SK-N-MC (cell line): ENCODE measurements around the gene HK2.
"Not testable (repeated sequence)": the region's sequence is repeated elsewhere in the genome, so short reads cannot be mapped to it uniquely, and the experiment has no call there.

Experiments
- DNase-seq: peaks from one replicate; pipeline ENCODE4 v3.0.0-alpha.2; 2011; ENCODE audit warnings: low read depth, low spot score
- H3K27ac ChIP-seq: fragments of 200-600 bp; sonication (generic); 2 replicates; pipeline ENCODE4 v1.5.1; 2016; ENCODE audit warnings: mixed run types
- H3K36me3 ChIP-seq: fragments of 200-600 bp; sonication (generic); 2 replicates; pipeline ENCODE4 v1.6.1; 2017; ENCODE audit warnings: antibody characterized with exemption, low read length, mixed read lengths; ENCODE audit not compliant: insufficient read depth
- H3K4me3 ChIP-seq: fragments of 200-600 bp; sonication (generic); 2 replicates; pipeline ENCODE4 v1.5.1; 2016
- H3K9ac ChIP-seq: fragments of 200-600 bp; sonication (generic); 2 replicates; pipeline ENCODE4 v1.8.0; 2017; ENCODE audit warnings: mixed run types, mixed read lengths; ENCODE audit not compliant: insufficient read length
- H3K9me3 ChIP-seq: fragments of 200-600 bp; sonication (generic); 2 replicates; pipeline ENCODE4 v1.6.1; 2017; ENCODE audit warnings: low read depth, mild to moderate bottlenecking, antibody characterized with exemption, low read length, moderate library complexity, mixed read lengths
- EZH2 ChIP-seq: fragments of 200-600 bp; sonication (generic); IDR thresholded peaks from one replicate; pipeline ENCODE4 v1.6.1; 2017; ENCODE audit warnings: antibody characterized with exemption
- FOXP2 ChIP-seq: optimal IDR thresholded peaks from 2 replicates; pipeline ENCODE3; 2011; ENCODE audit warnings: mild to moderate bottlenecking, moderate library complexity; ENCODE audit not compliant: insufficient read depth; ENCODE audit errors: extremely low read length, control extremely low read depth
- POLR2AphosphoS5 ChIP-seq: IDR thresholded peaks from 2 replicates; pipeline ENCODE4 v1.6.1; 2012; ENCODE audit warnings: mild to moderate bottlenecking, low read depth, low read length, borderline replicate concordance

The HK2 gene

GRCh38 chr2:74854401-74854800, 20.5 kb downstream of the HK2 start:
- TF ChIP-seq POLR2AphosphoS5 (no peak), EZH2 (no peak), FOXP2 (no peak)
- H3K4me3 ChIP-seq, result no peak overlapping the region
- no peak overlapping the region for H3K9ac ChIP-seq
- H3K27ac ChIP-seq, result no peak overlapping the region
- H3K36me3 ChIP-seq, result peaks cover 19% of the 10 kb centered on the region; the same call in 1 of the 2 replicates
- no peaks in the 10 kb centered on the region for H3K9me3 ChIP-seq
- DNase-seq, result no peak

- H3K36me3 ChIP-seq, result peaks cover 19% of the 10 kb centered on the region; the same call in 1 of the 2 replicates
Measured at GRCh38 chr2:74855114-74855707, 21.3 kb downstream of the HK2 start.

GRCh38 chr2:74856004-74856578, 22.2 kb downstream of the HK2 start:
- H3K9me3 ChIP-seq, result no peaks in the 10 kb centered on the region
- no peak overlapping the region for H3K9ac ChIP-seq
- H3K27ac ChIP-seq, result no peak overlapping the region
- peaks cover 19% of the 10 kb centered on the region; the same call in 1 of the 2 replicates for H3K36me3 ChIP-seq
- no peak for DNase-seq
- H3K4me3 ChIP-seq, result no peak overlapping the region
- TF ChIP-seq FOXP2 (no peak), POLR2AphosphoS5 (no peak), EZH2 (no peak)

More at GRCh38 chr2:74855114-74855707, 21.3 kb downstream of the HK2 start:
- not testable (repeated sequence) for H3K4me3 ChIP-seq, H3K27ac ChIP-seq, H3K9ac ChIP-seq, DNase-seq, H3K9me3 ChIP-seq

- Histone ChIP-seq H3K27ac (no peak overlapping the region), H3K9ac (no peak overlapping the region), H3K36me3 (peaks cover 19% of the 10 kb centered on the region; the same call in 1 of the 2 replicates), H3K4me3 (no peak overlapping the region), H3K9me3 (no peaks in the 10 kb centered on the region)
- no peak for DNase-seq
- TF ChIP-seq POLR2AphosphoS5 (no peak), FOXP2 (no peak), EZH2 (no peak)
Measured at GRCh38 chr2:74856599-74856998, 22.7 kb downstream of the HK2 start.

DNA sequence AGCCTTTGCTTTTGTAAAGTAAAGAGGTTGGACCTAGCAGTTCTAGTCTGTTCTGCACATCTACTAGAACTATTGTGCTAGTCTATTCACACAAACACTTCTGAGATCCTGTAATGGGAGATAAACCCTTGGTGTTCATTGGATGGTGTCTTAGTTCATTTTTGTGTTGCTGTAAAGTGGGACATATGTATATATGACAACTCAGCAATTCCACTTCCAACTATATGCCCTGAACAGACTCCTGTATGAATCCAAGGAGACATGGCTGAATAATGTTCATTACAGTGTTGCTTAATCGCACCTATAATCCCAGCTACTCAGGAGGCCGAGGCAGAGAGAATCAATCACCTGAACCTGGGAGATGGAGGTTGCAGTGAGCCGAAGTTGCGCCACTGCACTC, 23.3 kb downstream of the HK2 start:
- peaks cover 19% of the 10 kb centered on the region; the same call in 1 of the 2 replicates for H3K36me3 ChIP-seq

GRCh38 chr2:74857725-74858124, 23.8 kb downstream of the HK2 start:
- TF ChIP-seq FOXP2 (no peak), EZH2 (no peak), POLR2AphosphoS5 (no peak)
- Histone ChIP-seq H3K9me3 (no peaks in the 10 kb centered on the region), H3K36me3 (peaks cover 19% of the 10 kb centered on the region; the same call in 1 of the 2 replicates), H3K4me3 (no peak overlapping the region), H3K27ac (no peak overlapping the region), H3K9ac (no peak overlapping the region)
- DNase-seq, result no peak

More for the DNA sequence above, 23.3 kb downstream of the HK2 start:
- Histone ChIP-seq H3K9ac (no peak overlapping the region), H3K4me3 (no peak overlapping the region), H3K9me3 (no peaks in the 10 kb centered on the region), H3K27ac (no peak overlapping the region)
- TF ChIP-seq EZH2 (no peak), POLR2AphosphoS5 (no peak), FOXP2 (no peak)
- DNase-seq, result no peak

- no peak overlapping the region for H3K27ac ChIP-seq
- no peak overlapping the region for H3K4me3 ChIP-seq
- no peaks in the 10 kb centered on the region for H3K9me3 ChIP-seq
- DNase-seq, result no peak
- no peak overlapping the region for H3K9ac ChIP-seq
- peaks cover 19% of the 10 kb centered on the region; the same call in 1 of the 2 replicates for H3K36me3 ChIP-seq
- TF ChIP-seq FOXP2, result no peak
- no peak for TF ChIP-seq EZH2
- TF ChIP-seq POLR2AphosphoS5, result no peak
Measured at GRCh38 chr2:74858281-74858680, 24.4 kb downstream of the HK2 start.

- H3K9me3 ChIP-seq, result no peaks in the 10 kb centered on the region
- peaks cover 13% of the 10 kb centered on the region; the same call in 1 of the 2 replicates for H3K36me3 ChIP-seq
- no peak overlapping the region for H3K9ac ChIP-seq
- H3K4me3 ChIP-seq, result no peak overlapping the region
- no peak for TF ChIP-seq POLR2AphosphoS5
- no peak for TF ChIP-seq EZH2
- TF ChIP-seq FOXP2, result no peak
- DNase-seq, result no peak
- no peak overlapping the region for H3K27ac ChIP-seq
Measured at GRCh38 chr2:74860079-74860478, 26.2 kb downstream of the HK2 start.

DNA sequence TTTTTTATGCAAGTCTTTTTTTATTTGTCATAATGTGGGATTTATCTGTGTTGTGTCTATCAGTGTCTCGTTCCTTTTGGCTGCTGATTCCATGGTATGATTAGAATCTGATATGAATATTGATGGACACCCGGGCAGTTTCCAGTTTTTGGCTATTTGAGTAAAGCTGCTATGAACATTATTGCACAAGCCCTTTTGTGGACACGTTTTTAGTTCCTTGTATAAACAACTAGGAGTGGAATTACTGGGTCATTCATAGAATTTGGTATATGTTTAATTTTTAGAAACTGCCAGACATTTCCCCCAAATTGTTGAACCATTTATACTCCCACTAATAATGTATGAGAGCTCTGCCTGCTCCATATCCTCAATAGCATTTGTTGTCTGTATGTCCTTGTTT, 26.6 kb downstream of the HK2 start:
- DNase-seq, result no peak
- Histone ChIP-seq H3K9ac (no peak overlapping the region), H3K36me3 (peaks cover 10% of the 10 kb centered on the region; the same call in 1 of the 2 replicates), H3K9me3 (no peaks in the 10 kb centered on the region), H3K27ac (no peak overlapping the region), H3K4me3 (no peak overlapping the region)
- TF ChIP-seq POLR2AphosphoS5, result no peak
- no peak for TF ChIP-seq EZH2
- no peak for TF ChIP-seq FOXP2
